A673 (cell line): Measurements from ENCODE around the gene IGLL5.

Source experiments
- EZH2 ChIP-seq: fragments of 200-600 bp; sonication (generic); IDR thresholded peaks from 2 replicates; pipeline ENCODE4 v1.6.1; 2017; ENCODE audit warnings: borderline replicate concordance, low read depth, mild to moderate bottlenecking, mixed read lengths, antibody characterized with exemption, low read length; ENCODE audit not compliant: poor library complexity, severe bottlenecking
- TF ChIP-seq, protein P1 (sequence below): fragments of 300-800, 200-600 bp; sonication (generic); conservative IDR thresholded peaks from 2 replicates; pipeline ENCODE4 v1.5.1; 2017; ENCODE audit warnings: low read depth, mild to moderate bottlenecking, antibody characterized with exemption, low read length, moderate library complexity, mixed read lengths

DNA sequence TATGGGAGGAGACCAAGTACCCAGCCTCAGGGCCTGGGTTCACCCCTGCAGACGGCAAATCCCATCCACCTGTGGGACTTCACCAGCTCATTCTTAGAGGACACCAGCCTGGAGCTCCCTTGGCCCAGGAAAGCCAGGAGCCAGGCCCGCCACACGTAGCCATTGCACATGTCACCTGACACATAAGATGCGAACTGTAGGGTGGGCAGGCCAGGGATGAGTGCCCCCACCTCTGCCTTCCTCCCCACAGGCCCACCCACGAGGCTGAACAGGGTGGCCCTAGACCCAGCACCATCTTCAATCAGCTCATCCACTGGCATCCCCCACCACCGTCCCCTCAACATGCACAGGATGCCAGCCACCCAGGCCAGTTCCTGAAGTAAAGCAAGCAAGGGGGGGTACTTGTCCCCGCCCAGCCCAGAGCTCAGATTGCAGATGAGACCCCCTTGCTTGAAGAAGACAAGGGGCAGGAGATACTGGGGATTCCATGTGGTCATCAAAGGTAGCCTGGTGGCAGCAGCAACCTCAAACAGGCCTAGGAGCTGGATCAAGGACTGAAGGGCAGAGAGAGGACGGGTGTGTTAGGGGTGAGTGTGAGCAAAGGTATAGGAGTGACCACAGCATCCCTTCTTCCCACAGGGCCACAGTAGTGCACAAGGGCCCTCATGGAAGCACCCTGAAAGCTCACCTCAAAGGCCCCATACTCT, 45.6 kb downstream of the IGLL5 start:
- TF ChIP-seq, protein P1, sequence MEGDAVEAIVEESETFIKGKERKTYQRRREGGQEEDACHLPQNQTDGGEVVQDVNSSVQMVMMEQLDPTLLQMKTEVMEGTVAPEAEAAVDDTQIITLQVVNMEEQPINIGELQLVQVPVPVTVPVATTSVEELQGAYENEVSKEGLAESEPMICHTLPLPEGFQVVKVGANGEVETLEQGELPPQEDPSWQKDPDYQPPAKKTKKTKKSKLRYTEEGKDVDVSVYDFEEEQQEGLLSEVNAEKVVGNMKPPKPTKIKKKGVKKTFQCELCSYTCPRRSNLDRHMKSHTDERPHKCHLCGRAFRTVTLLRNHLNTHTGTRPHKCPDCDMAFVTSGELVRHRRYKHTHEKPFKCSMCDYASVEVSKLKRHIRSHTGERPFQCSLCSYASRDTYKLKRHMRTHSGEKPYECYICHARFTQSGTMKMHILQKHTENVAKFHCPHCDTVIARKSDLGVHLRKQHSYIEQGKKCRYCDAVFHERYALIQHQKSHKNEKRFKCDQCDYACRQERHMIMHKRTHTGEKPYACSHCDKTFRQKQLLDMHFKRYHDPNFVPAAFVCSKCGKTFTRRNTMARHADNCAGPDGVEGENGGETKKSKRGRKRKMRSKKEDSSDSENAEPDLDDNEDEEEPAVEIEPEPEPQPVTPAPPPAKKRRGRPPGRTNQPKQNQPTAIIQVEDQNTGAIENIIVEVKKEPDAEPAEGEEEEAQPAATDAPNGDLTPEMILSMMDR = no peak
- no peak for TF ChIP-seq EZH2
